CD4-positive, alpha-beta T cell treated with Interferon alpha-2 for 1 hour (primary cell): ENCODE results near the gene EPHA8.

ENCODE experiments used
- DNase-seq, 2 donors: peaks; one replicate each; pipeline ENCODE4 v3.0.0-alpha.2; 2020 to 2022

The EPHA8 gene

GRCh38 chr1:22569269-22569668 lies 6.0 kb downstream of the EPHA8 start:
- DNase-seq, result no peak

- no peak for DNase-seq
These were observed 7.0 kb downstream of the EPHA8 start for GRCh38 chr1:22570140-22570909.

DNA sequence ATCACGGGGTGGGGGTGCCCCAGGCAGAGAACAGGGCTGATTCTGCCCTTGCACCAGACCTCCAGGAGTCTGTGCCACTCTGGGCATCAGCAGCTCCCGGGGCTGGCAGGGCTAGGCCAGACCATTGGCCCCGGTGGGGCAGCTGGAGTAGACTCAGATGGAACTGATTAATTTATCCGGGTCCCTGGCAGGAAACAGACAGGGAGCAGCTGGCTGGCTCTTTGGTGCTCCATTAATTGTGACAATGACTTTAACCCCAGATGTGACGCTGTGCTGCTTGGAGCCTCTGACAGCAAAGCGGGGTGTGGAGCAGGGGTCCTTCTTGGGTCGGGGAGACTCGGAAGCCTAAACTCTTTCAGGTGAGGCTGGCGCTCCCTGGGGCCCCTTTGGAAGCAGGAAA lies 9.5 kb downstream of the EPHA8 start:
- DNase-seq, result no peak

DNA sequence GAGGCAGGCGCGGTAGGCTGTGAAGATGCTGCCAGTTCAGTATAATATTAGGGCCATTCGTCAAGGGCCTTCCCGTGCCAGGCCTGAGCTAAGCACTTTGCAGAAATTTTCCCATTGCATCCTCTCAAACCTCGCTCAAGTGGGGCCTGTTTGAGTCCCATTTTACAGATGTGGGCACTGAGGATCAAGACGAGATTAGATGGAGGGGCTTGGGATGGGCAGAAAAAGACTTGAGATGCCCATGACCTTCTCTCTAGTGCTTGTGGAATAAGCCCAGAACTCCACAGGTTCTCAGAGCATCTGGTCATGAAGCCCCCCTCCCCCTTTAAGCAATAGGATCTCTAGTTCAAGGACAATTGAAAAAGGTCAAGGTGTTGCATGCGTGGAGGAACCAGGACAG lies 9.9 kb downstream of the EPHA8 start:
- DNase-seq, result no peak

DNA sequence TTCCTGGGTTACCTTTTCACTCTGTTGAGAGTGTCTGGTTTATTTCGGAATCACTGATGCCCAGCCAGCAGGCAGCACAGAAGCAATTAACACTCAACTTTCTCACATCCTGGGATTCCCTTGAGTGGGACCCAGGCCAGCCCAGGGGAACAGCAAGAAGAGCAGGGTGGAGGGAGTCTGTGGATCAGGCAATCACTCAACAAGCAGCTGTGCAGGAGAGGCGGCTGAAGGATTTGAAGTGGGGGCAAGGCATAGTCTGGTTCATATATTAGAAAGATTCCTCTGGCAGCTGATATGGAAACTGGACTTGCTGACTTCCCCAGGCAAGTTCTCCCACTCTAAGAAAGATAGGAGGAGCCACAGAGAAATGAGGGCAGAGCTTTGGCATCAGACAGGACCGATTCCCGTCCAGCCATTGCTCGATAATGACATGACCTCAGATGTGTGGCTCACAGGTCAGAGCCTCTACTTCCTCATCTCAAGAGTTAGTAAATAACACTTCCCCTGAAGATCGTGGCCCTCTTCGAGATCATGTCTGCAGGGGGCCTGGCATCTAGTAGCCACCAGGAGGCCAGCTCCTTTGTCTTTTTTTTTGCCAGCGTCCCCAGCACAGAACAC lies 12.4 kb downstream of the EPHA8 start:
- no peak for DNase-seq

DNA sequence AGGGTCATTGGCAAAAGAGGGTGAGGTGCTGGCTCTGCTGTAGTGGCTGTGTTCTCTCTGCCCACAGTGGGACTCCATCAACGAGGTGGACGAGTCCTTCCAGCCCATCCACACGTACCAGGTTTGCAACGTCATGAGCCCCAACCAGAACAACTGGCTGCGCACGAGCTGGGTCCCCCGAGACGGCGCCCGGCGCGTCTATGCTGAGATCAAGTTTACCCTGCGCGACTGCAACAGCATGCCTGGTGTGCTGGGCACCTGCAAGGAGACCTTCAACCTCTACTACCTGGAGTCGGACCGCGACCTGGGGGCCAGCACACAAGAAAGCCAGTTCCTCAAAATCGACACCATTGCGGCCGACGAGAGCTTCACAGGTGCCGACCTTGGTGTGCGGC lies 12.9 kb downstream of the EPHA8 start:
- no peak for DNase-seq

GRCh38 chr1:22576617-22577016 lies 13.3 kb downstream of the EPHA8 start:
- DNase-seq, result no peak

DNA sequence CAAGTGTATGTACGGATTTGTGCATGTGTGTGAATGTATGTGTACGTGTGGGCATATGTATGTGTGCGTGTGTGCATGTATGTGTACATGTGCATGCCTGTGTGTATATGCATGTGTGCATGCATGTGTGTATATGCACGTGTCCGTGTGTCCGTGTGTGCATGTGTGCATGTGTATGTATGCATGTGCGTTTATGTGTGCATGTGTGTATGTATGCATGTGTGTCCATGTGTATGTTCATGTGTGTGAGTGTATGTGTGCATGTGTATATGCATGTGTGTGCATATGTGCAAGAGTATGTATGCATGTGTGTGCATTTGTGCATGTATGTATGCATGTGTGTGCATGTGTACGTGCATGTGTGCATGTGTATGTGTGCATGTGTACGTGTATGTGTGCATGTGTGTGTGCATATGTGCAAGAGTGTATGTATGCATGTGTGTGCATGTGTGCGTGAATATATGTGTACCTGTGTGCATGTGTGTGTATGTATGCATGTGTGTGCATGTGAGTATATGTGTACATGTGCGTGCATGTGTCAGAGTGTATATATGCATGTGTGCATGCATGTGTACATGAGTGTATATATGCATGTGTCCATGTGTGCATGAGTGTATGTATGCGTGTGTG lies 15.6 kb downstream of the EPHA8 start:
- DNase-seq, result no peak

DNA sequence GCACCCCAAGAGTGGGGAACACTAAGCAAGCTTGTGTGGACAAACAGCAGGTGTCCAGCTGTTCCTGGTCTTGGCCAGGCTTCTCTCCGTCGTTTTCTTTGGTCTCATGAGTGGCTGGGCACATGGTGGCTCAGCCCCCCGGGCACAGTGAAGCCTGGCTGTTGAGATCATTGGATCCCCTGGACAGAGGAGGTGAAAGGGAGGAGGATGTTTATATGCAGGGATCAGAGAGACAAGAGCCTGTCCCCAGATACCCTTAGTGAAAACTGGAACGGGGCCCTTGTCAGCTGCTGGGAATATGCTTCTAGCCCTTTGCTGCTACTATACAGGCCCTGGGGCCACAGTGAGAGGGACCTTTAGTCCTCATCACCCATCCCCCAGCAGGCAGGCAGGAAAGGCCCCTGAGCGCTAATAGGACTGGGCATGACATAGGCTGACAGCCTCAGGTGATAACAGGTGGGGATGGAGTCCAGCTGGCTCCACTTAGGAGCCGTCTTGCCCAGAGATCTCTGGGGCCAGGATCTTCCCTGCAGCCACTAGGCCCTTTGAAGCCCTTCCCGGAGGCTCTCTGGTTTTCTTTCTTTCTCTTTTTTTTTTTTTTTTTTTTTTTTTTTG lies 16.4 kb downstream of the EPHA8 start:
- no peak for DNase-seq

- no peak for DNase-seq
These were observed 19.7 kb downstream of the EPHA8 start for GRCh38 chr1:22582661-22583635.

- DNase-seq, result no peak
These were observed 20.8 kb downstream of the EPHA8 start for GRCh38 chr1:22584001-22584562.

DNA sequence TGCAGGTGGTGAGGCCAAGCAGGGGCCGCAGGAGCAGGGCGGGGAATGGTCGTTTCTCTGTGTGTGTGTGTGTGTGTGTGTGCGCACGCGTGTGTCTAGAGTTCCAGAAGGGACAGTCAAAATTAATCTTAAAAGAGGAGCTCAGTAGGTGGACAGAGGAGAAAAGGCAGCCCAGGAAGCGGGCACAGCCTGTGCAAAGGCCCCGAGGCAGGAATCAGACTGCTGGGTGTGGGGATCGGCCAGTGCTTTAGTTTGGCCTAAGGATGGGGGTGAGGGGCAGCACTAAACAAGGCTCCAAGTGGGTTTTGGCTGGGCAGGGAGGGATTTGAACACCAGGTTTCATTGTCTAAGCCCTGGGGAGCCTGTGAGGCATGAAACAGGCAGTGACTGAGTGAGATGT lies 21.7 kb downstream of the EPHA8 start:
- no peak for DNase-seq

DNA sequence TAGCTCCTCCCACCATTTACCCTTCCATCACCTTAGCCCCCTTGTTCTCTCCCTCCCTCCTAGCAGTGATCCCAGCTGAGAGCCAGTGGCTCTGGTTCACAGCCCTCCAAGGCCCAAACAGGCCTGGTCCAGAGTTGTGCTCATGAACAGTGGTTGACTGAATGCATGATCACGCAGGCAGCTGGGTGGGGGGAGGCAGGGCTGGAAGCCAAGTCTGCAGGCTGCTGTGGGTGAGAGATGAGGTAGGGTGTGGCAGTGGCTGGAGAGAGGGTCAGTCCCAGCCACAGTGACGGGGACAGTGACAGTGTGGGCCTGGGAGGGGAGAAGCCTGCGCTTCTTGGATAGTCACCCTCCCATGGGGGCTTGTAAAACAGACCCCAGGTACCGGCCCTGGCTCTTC lies 22.2 kb downstream of the EPHA8 start:
- no peak for DNase-seq

DNA sequence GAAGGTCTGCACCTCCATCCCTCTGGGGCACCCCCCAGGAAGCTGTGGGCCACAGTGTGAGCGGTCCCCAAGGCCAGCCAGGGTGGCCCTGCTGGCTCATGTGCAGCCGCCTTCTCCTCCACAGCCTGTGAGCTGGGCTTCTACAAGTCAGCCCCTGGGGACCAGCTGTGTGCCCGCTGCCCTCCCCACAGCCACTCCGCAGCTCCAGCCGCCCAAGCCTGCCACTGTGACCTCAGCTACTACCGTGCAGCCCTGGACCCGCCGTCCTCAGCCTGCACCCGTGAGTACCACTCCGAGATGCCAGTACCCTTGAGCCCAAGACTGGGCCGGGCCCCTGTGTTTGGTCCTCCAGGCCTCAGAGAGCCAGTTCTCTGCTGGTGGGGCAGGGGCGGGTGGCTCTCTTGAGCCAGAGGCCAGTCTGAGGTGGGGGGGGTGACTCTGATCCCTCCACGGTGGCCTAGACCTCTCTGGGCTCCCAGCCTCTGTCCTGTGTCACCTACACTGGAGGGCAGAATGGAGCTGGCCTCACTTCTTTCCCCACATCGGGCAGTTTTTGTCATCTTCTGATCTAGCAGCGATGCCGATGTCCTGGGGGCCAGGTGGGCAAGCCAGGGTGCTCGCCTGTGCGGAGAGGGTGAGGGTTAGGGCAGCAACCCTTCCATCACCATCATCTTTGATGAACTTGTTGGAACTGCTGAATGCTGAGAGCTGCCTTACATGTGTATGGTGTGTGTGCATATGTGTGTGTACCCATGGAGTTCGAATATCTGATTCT lies 23.3 kb downstream of the EPHA8 start:
- DNase-seq, result no peak

DNA sequence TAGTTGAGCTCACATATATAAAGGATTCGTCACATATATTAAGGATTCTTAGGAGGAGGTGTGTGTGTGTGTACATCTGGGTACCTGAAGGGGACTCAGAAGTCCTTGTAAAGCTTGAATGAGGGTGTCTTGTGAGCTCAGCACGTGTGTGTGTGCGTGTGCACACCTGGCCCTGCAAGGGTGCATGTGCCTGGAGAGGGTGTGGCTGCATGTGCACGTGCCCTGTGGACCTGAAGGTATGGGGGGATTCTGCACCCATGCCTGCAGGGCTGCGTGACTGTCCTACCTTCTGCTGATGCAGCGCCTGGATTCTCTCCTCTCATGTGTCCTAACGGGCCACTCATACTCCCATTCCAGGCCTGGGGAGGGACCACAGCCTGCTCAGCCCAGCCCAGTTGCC lies 24.0 kb downstream of the EPHA8 start:
- no peak for DNase-seq

GRCh38 chr1:22588899-22589422 lies 25.7 kb downstream of the EPHA8 start:
- DNase-seq, result no peak

- no peak for DNase-seq
These were observed 28.3 kb downstream of the EPHA8 start for GRCh38 chr1:22591576-22591975.

- no peak for DNase-seq
These were observed 28.8 kb downstream of the EPHA8 start for GRCh38 chr1:22592051-22592450.

- no peak for DNase-seq
These were observed 29.9 kb downstream of the EPHA8 start for GRCh38 chr1:22592919-22593790.

DNA sequence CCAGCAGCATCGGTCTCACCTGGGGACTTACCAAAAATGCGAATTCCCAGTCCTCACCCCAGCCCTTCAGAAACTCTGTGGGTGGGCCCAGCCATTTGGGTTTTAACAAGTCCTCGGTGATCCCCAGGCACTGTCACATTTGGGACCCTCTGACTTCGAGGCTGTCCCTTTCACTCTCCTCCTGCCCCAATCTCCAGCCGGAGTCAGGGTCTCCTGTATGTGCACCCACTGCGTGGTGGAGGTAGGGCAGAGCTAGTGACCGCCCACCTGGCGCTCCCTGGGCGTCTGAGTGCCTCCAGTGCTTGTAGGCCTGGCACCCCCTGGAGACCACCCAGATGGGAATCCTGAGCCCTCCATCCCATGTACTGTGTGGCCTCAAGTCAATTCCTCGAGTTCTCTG lies 31.1 kb downstream of the EPHA8 start:
- no peak for DNase-seq
